Measurements from ENCODE around the gene ZRSR2.
A peak's percentile ranks its signal among the peaks of the same experiment; 100 is the strongest.
"Not testable (repeated sequence)": the region's sequence is repeated elsewhere in the genome, so short reads cannot be mapped to it uniquely, and the experiment has no call there.

Gene ZRSR2

DNA sequence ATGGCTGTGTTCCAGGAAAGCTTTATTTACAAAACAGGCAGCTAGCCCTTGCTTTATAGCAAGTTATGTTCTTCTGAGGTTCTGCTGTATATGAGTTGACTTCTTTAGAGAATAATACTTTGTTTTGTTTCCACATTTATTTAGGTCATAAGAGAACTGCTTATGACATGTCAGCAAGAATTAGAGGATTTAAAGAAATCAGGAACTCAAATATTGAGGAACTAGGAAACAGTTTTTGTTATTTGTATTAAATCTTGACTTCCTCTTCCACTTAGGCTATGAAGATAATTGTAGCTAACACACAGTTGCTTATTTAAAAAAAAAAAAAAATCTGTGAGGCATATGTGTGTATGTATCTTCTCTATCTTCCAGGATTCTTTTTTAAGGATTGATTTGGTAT is 14.3 kb downstream of the ZRSR2 start:
- no peak for DNase-seq

DNA sequence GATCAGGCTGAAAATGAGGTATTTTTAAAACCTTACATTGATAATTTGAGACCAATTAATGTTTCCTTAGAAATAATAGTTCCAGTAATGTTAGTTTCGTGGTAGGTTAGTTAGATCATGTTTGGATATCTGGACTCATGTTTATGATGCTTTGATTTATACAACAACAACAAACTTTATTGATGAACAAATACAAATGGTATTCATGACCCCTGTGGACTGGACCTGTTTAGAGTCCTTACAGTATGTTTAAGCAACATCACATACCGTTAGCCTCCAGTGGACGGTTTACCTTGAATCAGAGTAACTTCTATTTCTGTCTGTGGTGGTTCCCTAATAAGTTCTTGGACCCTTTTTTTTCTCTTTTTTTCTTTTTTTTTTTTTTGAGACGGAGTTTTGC is 18.0 kb downstream of the ZRSR2 start:
- DNase-seq: no peak

DNA sequence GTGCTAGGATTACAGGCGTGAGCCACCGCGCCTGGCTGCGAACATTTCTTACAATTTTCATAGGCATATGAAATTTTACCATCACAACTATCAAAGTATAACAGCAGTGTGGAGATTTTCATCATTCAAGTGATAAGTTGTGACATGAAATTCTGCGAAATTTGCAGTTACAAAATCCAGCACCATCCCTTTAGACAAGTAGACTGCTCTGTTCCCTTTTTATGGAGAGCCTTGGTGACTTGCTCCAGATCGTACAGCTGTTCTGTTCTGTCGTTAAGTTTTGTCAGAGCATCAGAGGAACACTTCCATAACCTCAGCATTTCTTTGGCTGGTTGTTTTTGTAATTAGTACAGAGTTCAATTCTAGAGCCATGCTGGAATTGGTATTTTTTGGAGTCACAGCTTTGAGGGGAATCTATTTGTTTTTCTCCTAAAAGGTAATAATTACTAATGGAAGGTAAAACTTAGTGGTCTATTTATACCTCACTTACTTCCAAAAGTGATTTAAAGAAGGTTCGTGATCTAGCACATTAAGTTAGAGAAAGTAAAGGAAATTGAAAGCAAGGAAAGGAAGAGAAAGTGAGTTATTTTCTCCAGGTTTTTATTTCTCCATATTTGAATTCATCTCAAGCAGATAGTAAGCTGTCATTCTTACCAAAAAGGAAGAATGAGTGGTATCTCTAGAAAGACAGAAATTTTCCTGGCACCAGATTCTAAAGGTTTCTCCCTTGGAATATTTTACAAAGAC is 22.1 kb downstream of the ZRSR2 start:
- no peak for DNase-seq

DNA sequence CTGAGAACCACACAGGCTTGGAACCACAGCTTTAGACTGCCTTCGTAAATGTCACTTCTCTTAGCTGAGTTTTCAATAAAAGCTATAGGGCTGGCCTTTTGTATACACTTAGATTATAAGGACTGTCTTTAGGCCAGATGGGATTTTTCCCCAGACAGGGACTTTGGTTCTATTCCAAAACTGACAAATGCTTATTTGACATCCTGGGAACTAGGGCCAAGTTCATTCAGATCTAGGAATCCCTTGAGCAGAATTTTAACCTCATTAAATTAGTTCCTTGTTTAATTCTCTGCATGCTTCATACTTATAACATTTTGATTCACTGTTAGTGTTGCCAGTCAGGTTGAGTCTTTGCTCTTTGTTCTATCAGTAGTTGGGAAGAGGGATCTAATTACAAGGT is 23.1 kb downstream of the ZRSR2 start:
- no peak for DNase-seq

DNA sequence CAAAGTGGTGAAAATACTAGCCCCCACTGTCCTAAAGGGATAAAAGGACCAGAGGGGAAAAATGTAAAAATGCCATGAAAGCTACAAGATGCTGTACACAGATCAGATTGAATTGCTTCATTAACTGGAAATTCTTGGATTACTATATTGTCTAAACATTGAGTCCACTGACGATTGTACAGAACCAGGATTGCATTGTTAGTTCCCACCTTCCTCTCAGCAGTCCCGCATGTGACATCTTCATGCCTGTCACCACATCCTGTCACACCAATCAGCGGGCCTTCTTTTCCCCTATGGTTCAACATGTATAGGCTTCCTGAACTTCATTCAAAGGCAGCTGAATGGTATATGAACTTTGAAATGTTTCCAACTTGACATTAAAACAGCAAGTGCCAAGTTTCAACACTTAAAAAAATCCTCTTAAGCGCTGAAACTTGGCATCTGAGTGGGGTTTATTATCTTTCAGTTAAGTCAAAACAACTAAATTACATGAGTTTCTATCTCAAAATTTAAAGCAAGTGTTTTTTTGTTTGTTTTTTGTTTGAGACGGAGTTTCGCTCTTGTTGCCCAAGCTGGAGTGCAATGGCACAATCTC is 24.6 kb downstream of the ZRSR2 start:
- no peak for DNase-seq

DNA sequence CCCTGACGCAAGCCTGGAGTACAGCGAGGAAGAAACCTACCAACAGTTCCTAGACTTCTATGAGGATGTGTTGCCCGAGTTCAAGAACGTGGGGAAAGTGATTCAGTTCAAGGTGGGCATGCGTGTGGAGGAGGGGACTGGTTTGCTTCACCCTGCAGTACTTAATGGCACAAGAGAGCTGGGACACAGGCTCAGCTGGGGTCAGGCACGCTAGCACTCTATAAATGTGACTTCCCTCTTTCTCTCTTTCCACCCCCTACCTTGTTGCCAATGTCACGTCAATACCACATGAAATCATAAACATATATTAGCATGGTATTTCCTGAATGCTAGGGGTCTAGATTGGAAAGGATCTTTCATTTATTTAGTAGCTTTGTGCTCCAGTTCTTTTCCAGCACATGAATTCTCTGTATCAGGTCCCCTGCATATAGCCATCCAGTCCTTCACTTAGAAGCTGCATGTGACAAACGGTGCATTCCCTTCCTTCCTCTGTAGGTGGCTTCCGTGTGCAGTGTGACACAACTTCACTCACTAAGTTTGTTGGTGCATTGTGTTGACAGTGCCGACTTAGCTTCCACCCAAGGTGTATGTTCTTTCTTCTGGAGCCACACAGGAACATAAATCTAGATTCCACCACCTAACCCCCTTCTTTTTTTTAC is 25.6 kb downstream of the ZRSR2 start:
- DNase-seq: peak; percentile 29

DNA sequence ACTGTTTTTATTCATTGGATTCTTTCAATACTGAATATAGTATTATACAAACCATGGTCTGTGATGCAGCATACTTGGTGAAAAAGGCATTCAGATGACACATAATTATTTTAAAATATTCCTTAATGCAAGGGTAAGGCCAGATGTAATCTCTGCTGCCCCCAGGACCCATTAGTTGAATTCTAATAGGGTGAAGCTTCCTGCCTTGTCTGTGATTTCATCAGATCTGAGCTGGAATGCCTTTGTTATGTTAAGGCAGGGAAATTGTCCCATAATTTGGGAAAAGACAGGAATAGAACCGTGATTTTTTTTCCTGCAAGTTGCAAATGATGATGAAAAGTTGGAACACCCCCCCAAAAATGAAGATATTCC is 26.1 kb downstream of the ZRSR2 start:
- DNase-seq: no peak

DNA sequence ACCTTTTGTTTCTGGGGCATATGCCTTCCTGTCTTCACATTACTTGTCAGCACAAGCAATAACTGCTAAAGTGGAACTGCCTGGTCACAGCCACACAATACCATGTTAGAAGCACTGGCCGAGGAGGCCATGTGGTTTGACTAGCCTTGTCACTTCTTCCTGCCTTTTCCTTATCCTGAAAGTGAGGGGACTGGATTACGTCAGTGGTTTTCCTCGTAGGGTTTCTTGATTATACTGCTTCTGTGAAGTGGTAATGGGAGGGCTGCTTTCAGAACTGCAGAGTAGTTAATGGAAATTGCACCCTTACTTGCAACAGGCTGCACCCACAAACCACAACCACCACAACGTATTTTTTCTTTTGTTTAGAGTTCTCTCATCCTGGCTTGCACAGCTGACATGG is 26.6 kb downstream of the ZRSR2 start:
- DNase-seq: peak; percentile 49

DNA sequence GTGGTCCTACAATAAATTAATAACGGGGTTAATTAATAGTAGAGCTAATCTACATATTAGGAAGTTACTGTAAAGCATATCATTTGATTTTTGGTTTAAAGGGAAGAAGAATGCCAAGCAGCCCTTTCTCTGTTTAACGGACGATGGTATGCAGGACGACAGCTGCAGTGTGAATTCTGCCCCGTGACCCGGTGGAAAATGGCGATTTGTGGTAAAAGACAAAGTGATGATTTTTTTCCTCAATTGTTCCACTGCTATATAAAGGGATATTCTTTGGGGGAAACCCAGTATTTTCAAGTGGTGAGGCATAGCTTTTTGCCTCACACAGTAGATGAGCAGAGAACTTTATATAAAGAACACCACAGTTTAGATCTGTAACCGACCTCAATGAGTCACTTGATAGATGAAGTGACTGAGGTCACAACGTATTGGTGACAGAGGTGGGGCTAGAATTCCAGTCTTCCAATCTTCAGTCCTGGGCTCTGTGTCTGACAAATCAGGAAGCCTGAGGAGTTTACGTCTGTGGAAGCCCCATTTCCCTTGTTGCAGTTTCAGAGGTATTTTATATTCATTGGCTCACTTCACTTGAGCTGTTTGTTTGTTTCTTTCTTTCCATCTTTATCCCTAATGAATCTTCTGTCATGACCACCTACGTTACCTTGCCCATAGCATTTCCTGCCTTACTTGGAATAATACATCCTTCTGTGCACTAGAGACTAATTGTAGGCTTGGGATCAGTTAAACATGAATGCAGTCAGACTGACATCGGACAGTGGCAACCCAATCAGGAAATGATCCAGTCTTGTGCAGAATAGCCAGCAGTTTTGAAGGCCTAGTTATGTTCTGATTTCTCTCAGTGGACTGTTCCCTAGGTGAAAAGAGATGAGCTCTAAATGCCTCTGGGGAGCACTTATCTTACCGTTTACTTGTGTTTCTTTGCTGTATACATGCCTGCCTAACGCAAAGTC is 30.1 kb downstream of the ZRSR2 start:
- no peak for DNase-seq

DNA sequence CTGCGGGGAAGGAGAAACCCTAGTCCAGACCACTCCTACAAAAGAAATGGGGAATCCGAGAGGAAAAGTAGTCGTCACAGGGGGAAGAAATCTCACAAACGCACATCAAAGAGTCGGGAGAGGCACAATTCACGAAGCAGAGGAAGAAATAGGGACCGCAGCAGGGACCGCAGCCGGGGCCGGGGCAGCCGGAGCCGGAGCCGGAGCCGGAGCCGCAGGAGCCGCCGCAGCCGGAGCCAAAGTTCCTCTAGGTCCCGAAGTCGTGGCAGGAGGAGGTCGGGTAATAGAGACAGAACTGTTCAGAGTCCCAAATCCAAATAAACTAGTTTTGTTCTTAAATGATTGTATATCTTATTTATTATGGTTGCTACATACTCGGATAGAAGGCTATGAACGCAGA is 32.6 kb downstream of the ZRSR2 start:
- DNase-seq: no peak

DNA sequence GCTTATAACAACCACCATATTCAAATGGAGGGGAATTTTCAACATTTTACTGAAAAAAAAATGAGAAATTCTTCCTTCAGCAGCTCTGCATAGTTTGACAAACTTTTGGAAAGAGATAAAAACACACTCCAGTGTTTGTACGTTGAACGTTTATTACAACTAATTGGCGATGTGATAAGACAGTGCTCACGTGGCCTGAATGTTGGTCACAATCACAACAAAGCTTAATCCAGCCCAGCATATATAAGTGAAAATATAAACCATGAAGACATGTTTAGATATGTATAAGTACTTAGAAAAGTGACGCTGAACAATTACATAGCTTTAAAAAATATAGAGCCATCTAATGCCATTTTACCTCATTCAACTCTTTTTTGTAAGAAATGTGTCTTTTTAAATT is 35.7 kb downstream of the ZRSR2 start:
- DNase-seq: no peak

DNA sequence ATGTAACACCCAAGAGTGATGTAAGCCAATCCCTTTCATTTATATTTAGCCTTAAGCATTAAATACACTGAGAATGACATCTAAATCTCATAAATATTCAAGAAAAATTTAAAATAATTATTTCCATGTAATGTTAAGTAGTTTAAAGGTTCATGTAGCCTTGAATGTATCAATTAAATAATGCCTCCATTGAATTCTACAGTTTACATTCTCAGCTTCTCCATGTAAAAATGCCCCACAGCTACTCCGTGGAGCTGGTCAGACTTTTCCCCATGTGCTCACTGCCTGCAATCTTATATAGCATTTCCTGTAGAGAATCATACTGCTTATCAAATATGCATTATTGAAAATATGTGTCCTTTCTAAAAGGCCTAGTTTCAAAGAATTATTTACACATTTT is 38.9 kb downstream of the ZRSR2 start:
- no peak for DNase-seq

DNA sequence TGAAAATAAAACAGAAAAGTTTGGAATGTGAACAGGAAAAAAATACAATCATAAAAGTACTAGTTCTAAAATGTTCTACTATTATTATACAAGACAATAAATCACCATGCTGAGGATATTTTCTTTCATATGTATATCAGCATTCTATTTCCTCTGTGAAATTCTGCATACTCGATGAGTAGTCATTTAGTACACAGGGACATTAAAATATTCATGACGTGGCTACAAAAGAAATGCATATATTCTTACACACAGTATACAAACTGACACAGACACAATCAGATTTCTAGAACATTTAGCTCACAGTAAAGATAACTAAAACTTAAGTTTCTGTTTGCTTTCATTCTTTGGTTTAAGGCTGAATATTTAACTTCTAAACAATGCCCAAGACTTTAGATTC is 41.1 kb downstream of the ZRSR2 start:
- DNase-seq: not testable (repeated sequence)

DNA sequence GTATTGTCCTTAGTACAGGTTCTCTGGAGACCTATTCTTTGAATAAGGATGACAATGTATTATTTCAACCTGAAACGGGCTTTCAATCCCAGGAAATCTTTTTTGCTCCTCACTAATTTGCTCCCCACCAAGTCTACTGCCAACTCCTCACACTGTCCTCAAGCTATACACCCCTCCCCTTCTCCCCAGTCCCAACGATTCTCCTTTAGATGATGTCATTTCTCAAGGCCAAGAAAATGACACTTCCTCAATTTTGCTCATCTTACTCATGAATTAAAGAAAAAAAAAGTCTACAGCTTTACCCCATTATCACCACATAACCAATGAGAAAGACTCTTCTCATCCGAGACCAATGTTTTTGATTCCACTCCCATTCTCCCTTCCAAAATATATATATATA is 43.8 kb downstream of the ZRSR2 start:
- DNase-seq: no peak

DNA sequence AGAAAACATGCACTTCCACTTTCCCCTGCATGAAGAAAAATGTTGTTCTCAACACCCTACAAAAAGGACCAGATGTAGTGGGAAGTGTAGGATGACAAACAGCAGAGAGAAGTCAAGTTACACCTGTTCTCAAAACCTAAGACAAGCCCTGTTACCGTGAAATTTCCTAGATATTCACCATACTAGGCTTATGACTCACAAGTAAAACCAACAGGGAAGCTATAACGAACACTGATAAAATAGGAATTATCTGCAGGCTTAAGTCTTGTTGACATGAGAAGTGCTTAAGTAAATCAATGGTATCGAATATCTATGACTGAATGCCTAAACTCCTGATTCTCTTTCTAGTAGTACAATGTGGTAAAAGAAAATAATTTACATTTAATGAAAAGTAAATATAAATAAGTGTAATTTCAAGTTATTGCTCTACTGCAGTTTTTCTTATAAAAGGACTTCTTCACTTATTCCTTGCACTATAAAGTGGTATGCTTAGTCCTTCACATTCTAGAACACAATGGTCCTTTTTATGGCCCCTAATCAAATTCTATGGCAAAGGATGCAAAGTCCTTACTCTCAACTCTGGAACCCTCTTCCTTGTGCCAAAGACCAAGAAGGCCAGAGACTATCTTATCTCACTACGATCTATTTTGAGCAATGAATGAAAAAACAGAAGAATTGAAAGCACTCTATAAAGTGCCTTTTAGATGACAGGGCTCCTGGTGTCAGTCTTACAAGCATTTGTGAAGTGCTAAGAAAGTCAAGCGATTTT is 44.7 kb downstream of the ZRSR2 start:
- no peak for DNase-seq

DNA sequence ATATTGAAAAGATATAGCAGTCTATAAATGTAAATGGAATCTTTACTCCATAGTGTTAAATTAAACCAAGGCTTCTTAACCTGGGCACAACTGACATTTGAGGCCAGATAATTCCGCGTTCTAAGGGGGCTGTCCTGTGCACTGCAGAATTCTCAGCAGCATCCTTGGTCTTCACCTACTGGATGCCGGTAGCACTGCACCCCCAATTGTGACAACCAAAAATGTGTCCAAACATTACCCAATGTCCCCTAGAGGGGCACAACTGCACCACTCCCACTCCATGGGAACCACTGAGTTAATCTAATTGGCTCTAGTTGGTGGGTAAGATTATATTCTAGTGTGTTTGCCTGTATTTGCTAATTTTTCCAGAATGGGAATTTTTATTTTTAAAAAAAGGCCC is 47.7 kb downstream of the ZRSR2 start:
- DNase-seq: no peak

DNA sequence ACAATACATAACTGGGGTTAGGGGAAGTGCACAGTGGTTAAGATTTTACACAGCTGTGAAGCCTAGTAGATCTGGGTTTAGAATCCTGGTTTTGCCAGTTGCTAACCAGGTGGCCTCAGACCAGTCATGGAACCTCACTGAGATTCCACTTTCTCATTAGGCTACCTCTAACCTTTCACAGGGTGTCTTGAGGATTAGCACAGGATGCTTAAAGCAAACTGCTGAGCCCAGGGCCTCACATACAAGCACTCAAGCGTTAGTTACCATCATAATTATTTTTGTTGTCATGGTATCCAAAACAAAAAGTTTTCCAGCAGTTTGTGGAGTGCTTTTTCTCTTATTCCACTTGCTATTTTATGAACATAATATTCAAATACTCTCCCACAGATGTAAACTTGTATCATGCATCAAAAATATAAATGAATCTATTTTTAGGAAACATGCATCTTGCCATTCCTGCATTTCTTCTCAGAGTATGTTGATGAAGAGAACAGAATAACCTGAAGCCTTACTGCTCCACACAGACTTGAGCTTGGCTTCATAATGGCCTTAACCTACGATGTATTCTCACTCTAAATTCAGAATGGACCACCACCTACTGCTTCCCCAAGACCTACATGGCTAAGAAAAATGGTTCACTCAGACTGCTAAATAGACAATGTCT is 51.7 kb downstream of the ZRSR2 start:
- DNase-seq: no peak

DNA sequence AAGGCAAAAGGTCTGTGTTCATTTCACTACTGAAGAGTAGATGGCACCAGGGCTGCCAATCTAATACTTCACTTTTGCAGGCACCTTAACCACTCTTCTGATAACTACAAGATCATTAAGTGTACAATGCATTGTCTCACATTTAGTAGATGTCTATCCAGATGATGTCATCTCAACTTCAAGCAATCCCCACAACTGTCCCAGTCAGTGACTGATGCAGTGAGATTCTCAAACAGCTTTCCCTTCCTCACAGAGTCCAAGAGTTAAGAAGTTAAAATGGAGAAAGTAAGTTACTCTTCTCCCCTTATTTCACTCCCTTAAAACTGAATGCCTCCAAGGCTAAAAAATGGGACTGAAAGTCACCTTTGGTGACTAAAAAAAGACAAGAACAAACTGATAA is 53.7 kb downstream of the ZRSR2 start:
- no peak for DNase-seq

DNA sequence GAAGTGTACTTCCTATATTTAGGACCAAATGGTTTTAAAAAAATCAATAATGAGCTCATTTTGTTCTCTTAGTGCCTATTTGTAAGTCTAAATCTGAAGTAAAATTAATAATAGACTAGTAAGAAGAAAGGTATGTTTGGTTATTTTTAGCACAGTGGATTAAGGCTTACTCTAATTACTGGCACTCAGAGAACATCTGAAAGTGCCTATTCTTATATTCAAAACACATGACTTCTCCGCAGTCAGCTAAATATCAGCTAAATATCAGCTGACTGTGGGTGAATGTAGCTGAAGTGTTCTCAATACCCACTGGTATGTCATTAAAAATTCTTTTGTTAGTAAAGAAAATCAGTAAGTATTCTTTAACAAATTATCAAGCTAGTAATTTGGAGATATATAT is 58.3 kb downstream of the ZRSR2 start:
- no peak for DNase-seq

DNA sequence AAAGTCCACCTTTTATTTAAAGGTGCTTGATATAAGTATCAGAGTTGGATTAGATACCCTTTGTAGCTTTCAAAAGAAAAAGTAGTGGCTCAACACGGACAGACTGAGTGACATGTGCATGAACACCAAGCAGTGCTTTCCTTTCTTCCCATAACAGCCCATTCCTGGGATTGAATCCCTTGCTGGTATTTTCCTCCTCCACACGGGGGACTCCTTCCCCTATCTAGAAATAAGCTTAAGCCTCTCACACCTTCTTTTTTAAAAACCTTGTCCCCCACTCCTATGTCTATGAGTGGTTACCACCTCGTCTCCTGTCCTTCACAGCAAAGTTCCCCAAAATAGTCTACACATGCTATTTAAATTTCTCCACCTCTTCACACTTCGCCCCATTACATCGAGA is 59.3 kb downstream of the ZRSR2 start:
- no peak for DNase-seq

DNA sequence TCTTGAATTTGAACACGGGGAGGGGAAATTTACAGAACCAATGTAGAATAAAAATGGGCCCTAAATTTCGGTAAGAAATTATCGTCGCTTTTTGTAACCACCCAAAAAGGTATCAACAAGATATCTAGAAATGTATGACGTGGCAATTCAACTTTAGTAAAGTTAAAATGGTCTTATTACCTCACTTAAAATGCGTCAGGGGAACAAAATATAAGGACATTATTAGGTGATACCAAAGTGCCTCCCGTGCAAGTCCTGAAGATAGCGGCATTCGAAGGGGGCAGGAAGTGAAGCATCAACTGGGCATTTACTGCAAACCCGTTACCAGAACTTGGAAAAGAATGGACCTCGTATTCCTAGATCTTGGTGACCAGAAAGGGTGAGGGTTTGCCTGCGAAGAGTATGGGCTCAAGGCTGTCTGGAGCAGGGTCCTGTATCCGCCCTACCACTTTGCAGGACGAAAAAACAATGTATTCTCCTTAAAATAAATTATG is 63.3 kb downstream of the ZRSR2 start:
- DNase-seq: no peak

All from stimulated activated CD8-positive, alpha-beta memory T cell treated with anti-CD3 and anti-CD28 coated beads, Interleukin-4, amount 100 ng/mL, for 48 hours (primary cell).